GM19372 (cell line): Measurements from ENCODE around the gene STIMATE.

Source experiments
- ATAC-seq: cut with Tn5 transposase; IDR thresholded peaks from one replicate; pipeline ENCODE4 v1.9.1; 2021; ENCODE audit warnings: mild to moderate bottlenecking, low read depth, moderate library complexity; ENCODE audit not compliant: unreplicated experiment

The STIMATE gene

DNA sequence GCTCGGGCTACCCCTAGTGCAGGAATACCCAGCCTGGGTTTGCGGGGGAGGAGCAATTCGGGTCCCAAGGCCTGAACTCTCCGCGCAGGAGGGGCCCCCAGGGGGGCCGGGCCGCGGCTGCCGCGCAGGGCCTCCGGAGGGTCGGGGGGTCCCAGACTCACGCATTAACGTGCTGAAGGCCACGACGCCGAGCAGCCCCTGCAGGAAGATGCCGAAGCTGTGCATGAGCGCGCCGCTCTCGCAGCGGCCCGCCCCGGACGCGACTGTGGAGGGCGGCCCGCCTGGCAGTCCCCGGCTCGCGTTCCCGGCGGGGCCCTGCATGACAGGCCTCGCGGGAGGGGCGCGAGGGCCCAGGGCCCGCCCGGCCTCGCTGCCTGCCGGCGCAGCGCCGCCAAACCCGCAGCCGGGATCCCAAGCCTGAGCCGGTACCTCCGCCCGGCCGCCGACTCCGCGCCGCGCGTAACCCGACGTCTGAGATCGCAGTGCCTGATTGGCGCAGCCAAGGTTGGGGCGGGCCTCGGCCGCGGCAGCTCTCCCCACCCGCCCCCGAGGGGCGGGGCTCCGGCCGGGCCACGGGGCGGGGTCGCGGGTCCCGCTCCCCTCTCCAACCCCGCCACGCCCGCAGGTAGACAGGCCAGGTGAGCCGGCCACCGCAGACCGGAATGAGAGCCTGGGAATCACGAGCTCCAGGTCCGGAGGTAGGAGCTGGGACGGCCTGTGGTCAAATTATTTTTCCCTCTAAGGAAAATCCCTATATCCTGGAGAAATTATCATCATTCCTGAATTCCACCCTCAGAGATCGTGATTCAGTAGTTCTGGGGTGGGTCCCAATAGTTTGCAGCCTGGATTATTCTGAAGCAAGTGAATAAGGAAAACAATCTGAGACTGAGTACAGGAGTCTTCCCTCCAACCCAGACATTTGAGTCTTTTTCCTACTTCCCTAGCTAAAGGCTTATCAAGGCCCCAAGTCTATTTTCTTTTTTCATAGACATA lies at the start of gene STIMATE:
STIMATE (minus strand) TSS at position 419 of the 993 bp plus-strand sequence; CDS start at position 321, 98 bp downstream.
- peak; percentile 92 for ATAC-seq

DNA sequence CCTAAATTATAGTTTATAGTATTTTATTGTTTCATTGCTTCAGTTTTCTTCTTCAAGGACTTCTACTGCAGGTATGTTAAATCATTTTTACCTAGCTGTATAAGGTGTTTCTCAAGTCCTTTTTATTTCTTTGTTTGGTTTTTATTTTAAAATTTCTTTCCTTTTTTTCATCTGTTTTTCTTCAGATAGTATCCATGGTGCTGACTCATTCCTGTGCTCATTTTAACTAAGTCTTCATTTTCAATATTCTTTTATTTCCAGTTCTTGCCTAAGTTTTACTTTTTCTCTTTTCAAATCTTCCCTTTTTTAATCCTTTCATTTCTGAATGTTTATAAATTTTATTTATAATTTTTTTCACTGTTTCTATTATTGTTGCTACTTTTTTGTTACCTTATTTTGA lies 42.3 kb upstream of the STIMATE start:
- no peak for ATAC-seq

DNA sequence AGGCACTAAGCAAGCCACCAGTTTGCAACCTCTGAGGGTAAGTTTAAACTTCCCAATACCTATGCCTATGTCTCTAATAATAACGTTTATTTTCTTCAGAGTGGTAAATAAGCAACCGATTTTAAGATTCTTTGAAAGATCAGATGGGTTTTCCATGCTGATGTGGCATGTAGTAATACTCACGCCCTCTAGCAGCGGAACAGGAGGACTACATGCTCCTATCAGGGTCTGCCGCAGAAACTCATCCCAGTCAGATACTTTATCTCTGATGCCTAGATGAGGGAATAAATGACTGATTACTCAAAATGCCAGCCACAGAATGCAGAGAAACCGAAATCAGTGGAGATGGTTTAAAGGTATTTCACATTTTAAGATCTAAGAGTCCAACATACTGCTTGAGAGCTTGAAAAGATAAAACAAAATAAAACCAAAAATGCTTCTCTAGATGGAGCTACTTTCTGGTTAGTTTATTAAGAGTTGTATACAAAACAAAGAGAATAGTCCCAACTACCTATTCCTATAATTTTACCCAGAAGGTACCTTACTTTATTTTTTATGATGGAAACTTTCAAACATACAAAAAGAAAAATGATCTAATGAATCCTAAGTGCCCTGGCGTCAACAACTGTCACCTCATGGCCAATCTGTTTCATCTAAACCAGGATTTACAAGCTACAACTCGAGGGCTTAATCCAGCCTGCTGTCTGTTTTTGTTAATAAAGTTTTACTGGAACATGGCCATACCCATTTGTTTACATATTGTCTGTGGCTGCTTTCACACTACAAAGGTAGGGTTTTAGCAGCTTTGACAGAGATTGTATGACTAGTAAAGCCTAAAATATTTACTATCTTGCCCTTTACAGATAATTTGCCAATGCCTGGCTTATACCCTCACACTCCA lies 37.5 kb upstream of the STIMATE start:
- ATAC-seq: no peak

DNA sequence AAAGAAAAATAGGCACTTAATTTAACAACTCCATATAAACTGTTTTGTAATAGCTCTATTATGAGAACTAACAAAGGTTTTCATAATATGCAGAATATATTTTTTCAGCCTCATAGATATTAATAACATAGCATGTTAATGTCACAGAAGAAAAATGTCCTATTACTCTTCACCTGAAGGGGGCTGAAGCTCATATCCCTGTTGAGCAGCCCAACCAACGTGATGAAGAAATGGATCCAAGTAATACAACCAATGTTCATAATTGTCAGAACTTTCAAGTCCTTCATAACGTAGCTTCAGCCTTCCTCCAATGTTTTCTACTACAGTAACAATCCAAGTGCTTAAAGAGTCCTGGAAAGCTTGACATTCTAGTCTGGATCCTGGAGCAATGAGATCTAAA lies 34.5 kb upstream of the STIMATE start:
- no peak for ATAC-seq

DNA sequence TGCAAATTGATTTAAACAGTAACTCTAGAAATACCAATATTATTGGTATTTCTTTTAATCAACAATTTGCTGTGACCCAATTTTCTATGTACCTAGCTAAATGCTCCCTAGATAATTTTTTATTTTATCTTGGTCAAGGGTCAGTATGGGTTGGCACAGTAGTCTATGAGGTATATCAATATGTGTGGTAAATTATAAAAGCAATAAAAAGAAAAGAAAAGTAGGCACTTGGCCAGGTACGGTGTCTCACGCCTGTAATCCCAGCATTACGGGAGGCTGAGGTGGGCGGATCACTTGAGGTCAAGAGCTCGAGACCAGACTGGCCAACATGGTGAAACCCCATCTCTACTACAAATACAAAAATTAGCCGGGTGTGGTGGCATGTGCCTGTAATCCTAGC lies 34.0 kb upstream of the STIMATE start:
- no peak for ATAC-seq

DNA sequence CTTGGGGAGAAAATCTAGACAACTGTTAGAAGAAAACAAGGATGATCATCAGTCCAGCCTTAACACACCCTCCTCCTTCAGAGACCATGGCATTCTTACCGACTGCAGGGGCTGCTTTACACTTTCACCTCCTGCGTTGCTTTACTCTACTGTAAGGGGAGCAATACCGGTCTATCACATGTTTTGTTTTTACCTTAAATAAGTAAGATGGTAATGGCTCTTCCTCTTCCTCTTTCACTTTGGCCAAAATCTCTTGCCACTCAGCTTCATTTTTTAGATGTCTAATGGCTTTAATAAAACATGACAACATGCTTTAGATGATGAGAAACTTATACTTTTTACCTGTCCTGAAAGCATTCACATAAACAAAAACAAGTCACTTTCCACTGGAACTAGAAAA lies 33.4 kb upstream of the STIMATE start:
- no peak for ATAC-seq

DNA sequence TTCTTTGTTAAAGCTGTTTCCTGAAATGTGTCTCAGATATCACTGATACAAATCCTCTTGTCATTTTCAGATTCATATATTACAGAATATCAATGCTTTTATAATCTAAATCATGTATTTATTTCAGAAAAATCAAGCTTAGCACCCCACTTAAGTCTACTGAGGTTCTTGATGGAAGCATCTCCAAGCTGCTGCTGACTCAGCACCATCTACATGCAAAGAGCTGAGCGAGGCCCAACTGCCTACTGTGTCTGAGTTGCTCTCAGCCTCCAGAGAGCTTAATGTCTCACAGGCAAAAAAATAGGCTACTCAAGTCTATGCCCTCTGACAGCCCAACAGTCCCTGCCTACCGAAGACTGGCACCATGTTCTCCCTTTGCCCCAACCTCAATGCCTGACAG lies 29.2 kb upstream of the STIMATE start:
- no peak for ATAC-seq

DNA sequence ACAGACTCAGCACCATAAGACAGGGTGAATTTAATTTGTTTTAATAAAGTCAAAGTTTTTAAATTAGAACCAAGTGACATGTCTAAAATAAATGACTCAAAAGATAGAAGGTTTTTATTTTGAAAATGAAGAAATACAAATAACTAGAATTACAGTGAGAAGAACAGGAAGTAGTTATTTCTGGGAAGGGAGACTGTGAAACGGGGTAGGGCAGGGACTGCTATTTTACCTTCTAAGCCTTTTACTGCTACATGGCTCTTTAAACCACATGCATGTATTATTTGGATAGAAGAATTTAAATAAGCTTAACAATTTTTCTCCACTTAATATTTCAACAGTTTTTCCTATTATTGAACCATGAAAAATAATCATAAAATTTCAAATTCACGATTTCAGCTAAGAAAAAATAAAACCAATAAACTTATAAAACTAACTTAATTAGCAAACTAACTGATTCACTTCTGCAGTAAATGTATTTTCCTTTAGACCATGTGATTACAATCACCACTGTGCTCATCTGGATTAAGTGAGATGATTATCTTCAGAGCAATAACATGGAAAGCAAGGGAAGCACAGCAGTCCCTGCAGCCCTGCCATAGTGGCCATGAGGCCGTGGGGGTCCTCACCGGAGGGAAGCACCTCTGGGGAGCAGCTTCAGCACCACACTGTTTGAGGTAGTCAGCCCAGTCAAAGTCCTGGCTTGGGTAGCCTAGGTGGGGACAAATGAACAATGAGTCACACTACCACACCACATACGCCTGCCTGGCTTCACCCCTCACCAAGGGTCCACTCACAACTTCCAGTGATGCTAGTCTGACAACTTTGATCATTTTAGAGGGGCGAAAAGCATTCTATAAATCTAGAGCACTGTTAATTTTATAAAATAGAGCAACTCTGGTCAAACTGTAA lies 28.3 kb upstream of the STIMATE start:
- no peak for ATAC-seq

DNA sequence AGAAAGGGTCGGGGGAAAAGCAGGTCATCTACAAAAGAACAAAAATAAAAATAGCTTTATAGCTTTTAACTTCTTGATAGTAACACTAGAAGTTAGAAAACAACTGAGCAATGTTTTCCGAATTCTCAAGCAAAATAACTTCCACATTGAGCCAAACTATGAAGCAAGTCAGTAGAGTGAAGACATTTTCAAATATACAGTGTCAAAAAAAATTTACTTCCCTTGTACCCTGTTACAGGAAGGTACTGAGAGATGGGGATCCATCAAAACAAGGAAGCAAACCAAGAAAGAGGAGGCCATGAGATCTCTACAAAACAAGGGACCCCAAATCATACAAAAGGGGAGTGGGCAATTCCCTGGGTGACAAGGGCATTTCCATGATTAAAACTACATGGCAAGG lies 26.6 kb upstream of the STIMATE start:
- ATAC-seq: no peak

DNA sequence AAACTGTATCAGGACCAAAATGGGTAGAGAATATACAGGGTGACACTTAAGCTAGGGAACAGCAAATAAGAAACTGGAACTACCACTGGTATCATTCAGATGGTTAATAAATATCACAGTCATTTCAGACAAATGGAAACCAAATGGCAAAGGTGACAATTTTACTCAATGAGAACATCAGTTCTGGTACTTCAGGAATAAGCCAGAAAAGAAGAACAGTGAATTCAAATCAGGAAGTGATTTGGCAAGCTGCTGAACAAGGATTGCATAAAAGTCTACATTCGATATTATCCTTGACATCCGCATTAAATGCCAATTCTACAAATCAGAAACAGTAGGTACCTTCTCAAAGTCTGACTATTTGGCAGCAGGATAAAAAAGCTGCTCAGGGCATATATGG lies 23.5 kb upstream of the STIMATE start:
- ATAC-seq: no peak

DNA sequence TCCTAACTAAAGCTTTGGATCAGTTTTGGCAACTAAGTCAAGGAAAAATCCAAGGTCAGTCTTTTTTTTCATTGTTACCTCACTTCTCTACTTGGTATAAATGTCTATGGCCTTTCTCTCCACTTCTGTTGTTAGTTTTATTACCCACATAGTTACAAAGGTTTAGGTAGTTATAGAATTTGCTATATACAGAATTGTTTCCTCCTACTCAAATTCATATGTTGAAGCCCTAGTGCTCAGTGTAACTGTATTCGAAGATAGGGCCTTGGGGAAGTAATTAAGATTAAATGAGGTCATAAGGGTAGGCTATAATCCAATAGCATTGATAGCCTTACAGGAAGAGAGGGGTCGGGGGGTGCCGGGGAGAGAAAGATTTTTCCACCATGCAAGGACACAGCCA lies 19.7 kb upstream of the STIMATE start:
- ATAC-seq: no peak

DNA sequence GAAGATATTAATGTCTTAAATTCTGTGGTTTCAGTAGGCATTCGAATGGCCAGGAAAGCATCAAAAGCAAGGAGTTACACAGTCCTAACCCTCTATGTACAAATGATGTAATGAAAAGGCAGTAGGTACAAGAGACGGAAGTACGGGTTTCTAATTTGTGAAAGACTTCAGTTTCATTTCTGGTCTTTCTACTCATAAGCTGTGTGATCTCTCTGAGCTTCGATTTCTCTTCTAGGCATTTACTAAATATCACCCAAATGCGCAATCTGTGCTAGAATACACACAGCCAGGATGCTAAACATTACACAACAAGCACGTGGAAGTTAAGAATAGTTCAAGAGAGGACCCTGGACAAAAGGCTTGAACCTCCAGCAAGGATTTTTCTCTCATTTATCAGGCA lies 17.9 kb upstream of the STIMATE start:
- ATAC-seq: no peak

DNA sequence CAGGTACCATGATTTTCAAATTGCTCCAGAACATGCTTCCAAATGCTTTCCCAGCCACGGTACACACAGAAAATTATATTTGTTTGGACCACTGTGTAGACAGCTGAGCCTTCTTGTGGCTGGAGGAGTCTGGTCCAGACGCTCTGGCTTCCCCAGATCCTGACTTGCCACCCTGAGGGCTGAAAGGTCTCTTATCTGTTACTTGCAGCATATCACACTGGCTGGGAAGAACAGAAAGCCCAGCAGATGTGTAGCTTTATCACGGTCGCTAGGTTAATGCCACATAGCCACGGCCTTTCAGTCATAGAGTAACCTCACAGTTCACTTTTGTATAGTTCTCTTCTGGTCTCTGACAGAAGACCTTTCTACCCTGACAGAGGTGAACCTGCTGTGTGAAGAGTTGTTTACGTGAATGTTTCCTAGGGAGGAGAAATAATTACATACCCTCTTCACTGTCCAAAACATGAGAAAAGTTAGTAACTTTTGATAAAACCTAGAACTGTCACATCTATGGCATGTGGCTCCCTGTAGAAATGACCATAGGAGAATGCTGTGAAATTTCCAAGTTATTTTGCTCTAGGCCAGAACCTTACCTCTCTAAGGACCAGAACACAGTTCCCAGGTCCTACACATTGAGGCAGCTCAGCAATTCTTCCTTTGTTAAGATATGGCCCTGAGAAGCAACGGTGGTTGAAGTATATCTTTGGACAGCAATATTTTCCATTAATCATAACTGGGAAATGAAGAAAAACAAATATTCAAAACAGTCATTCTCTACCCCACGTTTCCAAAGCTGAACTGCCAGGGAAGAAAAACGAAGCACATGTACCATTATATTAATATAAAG lies 15.8 kb upstream of the STIMATE start:
- no peak for ATAC-seq

DNA sequence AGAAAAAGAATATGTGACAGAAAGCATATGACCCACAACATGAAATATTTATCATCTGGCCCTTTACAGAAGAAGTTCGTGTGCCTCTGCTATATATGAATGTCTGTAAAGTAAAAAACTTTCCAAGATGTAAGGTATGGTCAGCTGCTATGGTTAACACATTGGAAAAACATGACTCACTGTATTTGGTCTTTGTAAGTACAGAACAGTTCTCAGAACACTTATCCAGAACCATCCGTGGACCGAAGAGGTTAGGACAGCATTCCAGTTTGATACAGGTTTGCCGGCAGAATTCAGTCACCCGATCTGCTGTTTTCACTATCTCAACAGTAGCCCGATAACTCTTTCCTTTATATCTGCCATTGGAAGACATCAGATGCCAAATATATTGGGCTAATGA lies 13.5 kb upstream of the STIMATE start:
- no peak for ATAC-seq

DNA sequence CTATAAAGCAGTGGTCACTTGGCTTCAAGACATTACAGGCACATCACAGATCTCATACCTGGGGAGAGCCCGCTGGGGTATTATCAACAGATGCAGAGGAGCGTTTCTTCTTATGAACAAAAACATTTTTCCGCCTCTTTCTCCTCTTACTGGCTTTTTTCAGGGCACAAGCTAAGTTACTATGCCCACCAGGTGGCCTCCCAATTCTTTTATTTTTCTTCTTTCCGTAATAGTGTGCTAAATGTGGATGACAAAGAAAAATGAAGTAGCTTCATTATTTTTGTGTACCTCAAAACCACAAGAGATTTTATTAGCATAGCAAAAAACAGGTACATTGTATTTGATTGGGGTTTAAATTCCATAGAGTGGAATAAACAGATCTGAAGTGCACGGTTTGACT lies 10.1 kb upstream of the STIMATE start:
- no peak for ATAC-seq

DNA sequence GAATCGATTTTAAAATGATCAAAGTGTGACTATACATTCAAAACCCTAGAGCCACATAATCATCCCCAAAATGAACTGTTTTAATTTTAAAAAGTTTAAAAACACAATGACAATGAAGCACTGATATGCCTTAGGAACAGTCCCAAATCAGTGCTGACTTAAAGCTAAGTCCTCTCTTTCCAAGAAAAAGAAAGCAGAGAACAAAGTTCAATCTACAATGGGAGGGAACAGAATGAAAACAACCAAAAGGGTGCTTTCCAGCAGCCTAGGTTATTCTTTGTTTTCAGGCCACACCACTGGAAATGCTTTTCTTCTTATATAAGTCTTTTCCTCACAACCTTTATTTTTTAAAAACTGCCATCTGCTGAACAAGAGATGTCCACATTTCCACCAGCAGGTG lies 7.2 kb upstream of the STIMATE start:
- no peak for ATAC-seq

DNA sequence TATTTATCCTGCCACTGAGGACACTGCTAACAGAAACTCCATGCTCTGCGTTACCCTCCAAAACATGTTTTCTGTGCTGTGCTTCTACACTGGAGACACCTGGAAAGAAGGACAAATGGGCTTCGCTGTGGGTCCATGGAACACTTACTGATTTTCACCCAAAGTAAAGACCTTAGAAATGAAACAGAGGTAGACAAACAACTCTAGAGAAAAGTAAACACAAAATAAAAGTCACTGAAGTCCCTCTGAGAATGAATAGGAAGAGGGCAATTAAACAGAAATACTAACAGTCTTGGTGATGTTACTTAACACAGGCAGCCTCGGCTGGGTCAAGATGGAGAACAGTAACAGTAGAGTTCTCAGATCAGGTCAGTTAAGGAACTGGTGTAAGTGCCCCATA lies 6.7 kb upstream of the STIMATE start:
- no peak for ATAC-seq

DNA sequence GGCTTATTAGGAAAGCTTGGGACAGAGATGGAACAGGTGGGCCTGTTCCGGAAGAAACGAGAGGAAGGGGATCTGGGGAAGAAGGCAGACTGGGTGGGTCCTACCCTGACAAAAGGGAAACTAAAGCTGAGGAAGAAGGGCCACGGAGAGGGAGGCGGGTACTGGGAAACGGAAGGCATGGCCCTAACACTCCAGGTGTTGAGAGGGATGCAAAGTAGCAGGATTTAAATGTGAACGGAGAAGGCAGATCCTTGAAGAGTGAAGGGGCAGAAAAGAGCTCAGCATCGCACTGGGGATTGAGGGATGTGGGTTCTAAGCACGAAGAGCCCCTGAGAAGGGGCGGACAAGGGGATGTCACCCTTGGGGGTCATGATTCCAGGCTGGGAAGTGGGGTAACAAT lies 735 bp downstream of the STIMATE start:
- ATAC-seq: no peak

DNA sequence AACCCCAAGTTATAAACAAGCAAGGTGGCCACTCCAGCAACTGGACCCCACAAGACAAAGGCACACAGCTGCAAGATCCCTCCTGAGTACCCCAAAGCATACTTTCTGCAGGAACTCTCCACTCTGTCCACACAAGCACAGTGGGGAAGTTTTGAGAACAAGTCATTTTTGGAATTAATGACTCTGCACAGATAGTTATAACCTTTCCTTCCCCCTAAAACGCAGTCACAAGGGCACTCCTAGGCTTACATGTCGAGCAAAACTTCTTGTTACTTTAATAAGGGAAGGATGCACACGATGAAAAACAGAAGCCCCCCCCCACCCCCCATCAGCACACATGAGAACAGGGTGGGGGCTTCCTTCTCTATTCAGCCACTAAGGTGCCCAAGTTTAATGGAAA lies 1.2 kb downstream of the STIMATE start:
- ATAC-seq: no peak
